ENCODE results near the gene PIP4K2B.

The PIP4K2B gene

GRCh38 chr17:38729886-38730525 lies 69.3 kb downstream of the PIP4K2B start, which contains the start of gene CISD3:
TSS of gene CISD3 (plus strand) at chr17:38730341. CDS start at chr17:38730359, 18 bp downstream.
- Histone ChIP-seq H3K79me1 (ENCODE audit: low read length) (peaks cover 8% of the 10 kb centered on the region), H2BK12ac (ENCODE audit: low read length) (peak within 1 kb of the TSS; percentile 32), H4K8ac (ENCODE audit: low read depth, low read length) (peak within 1 kb of the TSS; percentile 94), H2BK5ac (ENCODE audit: low read depth, low read length, poor library complexity) (peak within 1 kb of the TSS; percentile 16), H2AK5ac (ENCODE audit: low read length) (peak within 1 kb of the TSS; percentile 87), H3K14ac (ENCODE audit: low read length) (peak within 1 kb of the TSS; percentile 94), H4K12ac (ENCODE audit: low read depth, low read length) (peak within 1 kb of the TSS; percentile 96), H3K23ac (ENCODE audit: low read length) (no peak within 1 kb of the TSS), H3K27me3 (ENCODE audit: insufficient read depth, low read length) (no peaks in the 10 kb centered on the region), H3K18ac (ENCODE audit: low read length) (peak within 1 kb of the TSS; percentile 96), H3K4ac (ENCODE audit: low read depth, low read length) (peak within 1 kb of the TSS; percentile 74), H3K9me3 (ENCODE audit: insufficient read depth, low read depth, low read length) (no peaks in the 10 kb centered on the region), H3K9ac (ENCODE audit: low read length) (peak within 1 kb of the TSS; percentile 44), H3K4me1 (ENCODE audit: control insufficient read depth in 1 of 2, insufficient read depth in 2 of 2, low read length in 2 of 2) (peaks cover 0 to 9% of the 10 kb centered on the region in 2 experiments), H2AFZ (ENCODE audit: insufficient read depth, low read length, poor library complexity) (peak within 1 kb of the TSS; percentile 92), H4K91ac (ENCODE audit: low read depth, low read length) (peak within 1 kb of the TSS; percentile 85), H3K4me3 (ENCODE audit: low read depth, low read length) (peak within 1 kb of the TSS; percentile 74), H3K27ac (ENCODE audit: low read depth, low read length) (peak within 1 kb of the TSS; percentile 63), H3K36me3 (ENCODE audit: control insufficient read depth in 1 of 2, insufficient read depth in 2 of 2, low read length in 2 of 2) (peaks cover 20 to 24% of the 10 kb centered on the region in 2 experiments), H3K79me2 (ENCODE audit: control insufficient read depth, insufficient read depth, low read length, poor library complexity) (peaks cover 6% of the 10 kb centered on the region), H3K4me2 (ENCODE audit: low read length) (peak within 1 kb of the TSS; percentile 97), H2BK120ac (ENCODE audit: insufficient read depth, low read length, poor library complexity) (peak within 1 kb of the TSS; percentile 70)
- DNase-seq, result peak; percentile 77 to 89
- no CpG with 5 or more reads among the region's 92 CpGs for WGBS (ENCODE audit: extremely low coverage, insufficient coverage, insufficient read length)

- H3K36me3 ChIP-seq (ENCODE audit: control insufficient read depth in 1 of 2, insufficient read depth in 2 of 2, low read length in 2 of 2), result peaks cover 25 to 26% of the 10 kb centered on the region in 2 experiments
- H3K4me3 ChIP-seq (ENCODE audit: low read depth, low read length), result peak overlapping the region; percentile 74
- H3K9ac ChIP-seq (ENCODE audit: low read length), result peak overlapping the region; percentile 35
- H3K4me2 ChIP-seq (ENCODE audit: low read length), result peak overlapping the region; percentile 97
- H3K79me1 ChIP-seq (ENCODE audit: low read length), result peaks cover 8% of the 10 kb centered on the region
- no peaks in the 10 kb centered on the region for H3K9me3 ChIP-seq (ENCODE audit: insufficient read depth, low read depth, low read length)
- H3K4me1 ChIP-seq (ENCODE audit: control insufficient read depth in 1 of 2, insufficient read depth in 2 of 2, low read length in 2 of 2), result peaks cover 0 to 9% of the 10 kb centered on the region in 2 experiments
- peaks cover 6% of the 10 kb centered on the region for H3K79me2 ChIP-seq (ENCODE audit: control insufficient read depth, insufficient read depth, low read length, poor library complexity)
- H3K18ac ChIP-seq (ENCODE audit: low read length), result peak overlapping the region; percentile 96
- peak overlapping the region; percentile 32 for H2BK12ac ChIP-seq (ENCODE audit: low read length)
- H2BK5ac ChIP-seq (ENCODE audit: low read depth, low read length, poor library complexity), result no peak overlapping the region
- peak overlapping the region; percentile 87 for H2AK5ac ChIP-seq (ENCODE audit: low read length)
- H4K91ac ChIP-seq (ENCODE audit: low read depth, low read length), result peak overlapping the region; percentile 85
- peak overlapping the region; percentile 5 for H3K27ac ChIP-seq (ENCODE audit: low read depth, low read length)
- H3K4ac ChIP-seq (ENCODE audit: low read depth, low read length), result peak overlapping the region; percentile 74
- peak overlapping the region; percentile 94 for H4K8ac ChIP-seq (ENCODE audit: low read depth, low read length)
- peak overlapping the region; percentile 96 for H4K12ac ChIP-seq (ENCODE audit: low read depth, low read length)
- no peak overlapping the region for H3K23ac ChIP-seq (ENCODE audit: low read length)
- no CpG with 5 or more reads among the region's 14 CpGs for WGBS (ENCODE audit: extremely low coverage, insufficient coverage, insufficient read length)
- no peaks in the 10 kb centered on the region for H3K27me3 ChIP-seq (ENCODE audit: insufficient read depth, low read length)
- DNase-seq, result peak in 1 of 2 donors; percentile 11
- H3K14ac ChIP-seq (ENCODE audit: low read length), result peak overlapping the region; percentile 94
- H2AFZ ChIP-seq (ENCODE audit: insufficient read depth, low read length, poor library complexity), result peak overlapping the region; percentile 92
- H2BK120ac ChIP-seq (ENCODE audit: insufficient read depth, low read length, poor library complexity), result peak overlapping the region; percentile 70
Measured at GRCh38 chr17:38729368-38729885, 69.9 kb downstream of the PIP4K2B start.

GRCh38 chr17:38728290-38728831 lies 71.0 kb downstream of the PIP4K2B start:
- no peak overlapping the region for H4K12ac ChIP-seq (ENCODE audit: low read depth, low read length)
- no CpG with 5 or more reads among the region's 8 CpGs for WGBS (ENCODE audit: extremely low coverage, insufficient coverage, insufficient read length)
- H3K27ac ChIP-seq (ENCODE audit: low read depth, low read length), result no peak overlapping the region
- H2AFZ ChIP-seq (ENCODE audit: insufficient read depth, low read length, poor library complexity), result no peak overlapping the region
- peaks cover 18% of the 10 kb centered on the region in 2 experiments for H3K36me3 ChIP-seq (ENCODE audit: control insufficient read depth in 1 of 2, insufficient read depth in 2 of 2, low read length in 2 of 2)
- H3K4me1 ChIP-seq (ENCODE audit: control insufficient read depth in 1 of 2, insufficient read depth in 2 of 2, low read length in 2 of 2), result peaks cover 0 to 9% of the 10 kb centered on the region in 2 experiments
- H3K18ac ChIP-seq (ENCODE audit: low read length), result no peak overlapping the region
- no peaks in the 10 kb centered on the region for H3K27me3 ChIP-seq (ENCODE audit: insufficient read depth, low read length)
- no peak overlapping the region for H3K23ac ChIP-seq (ENCODE audit: low read length)
- H4K91ac ChIP-seq (ENCODE audit: low read depth, low read length), result no peak overlapping the region
- no peak overlapping the region for H3K9ac ChIP-seq (ENCODE audit: low read length)
- H3K79me1 ChIP-seq (ENCODE audit: low read length), result peaks cover 8% of the 10 kb centered on the region
- no peak overlapping the region for H3K4me2 ChIP-seq (ENCODE audit: low read length)
- H3K14ac ChIP-seq (ENCODE audit: low read length), result no peak overlapping the region
- H2BK5ac ChIP-seq (ENCODE audit: low read depth, low read length, poor library complexity), result no peak overlapping the region
- no peak for DNase-seq
- H4K8ac ChIP-seq (ENCODE audit: low read depth, low read length), result no peak overlapping the region
- no peak overlapping the region for H3K4ac ChIP-seq (ENCODE audit: low read depth, low read length)
- no peak overlapping the region for H2BK12ac ChIP-seq (ENCODE audit: low read length)
- H2AK5ac ChIP-seq (ENCODE audit: low read length), result no peak overlapping the region
- no peaks in the 10 kb centered on the region for H3K9me3 ChIP-seq (ENCODE audit: insufficient read depth, low read depth, low read length)
- peak overlapping the region; percentile 9 for H3K4me3 ChIP-seq (ENCODE audit: low read depth, low read length)
- no peak overlapping the region for H2BK120ac ChIP-seq (ENCODE audit: insufficient read depth, low read length, poor library complexity)
- H3K79me2 ChIP-seq (ENCODE audit: control insufficient read depth, insufficient read depth, low read length, poor library complexity), result peaks cover 6% of the 10 kb centered on the region

- Histone ChIP-seq H2BK5ac (ENCODE audit: low read depth, low read length, poor library complexity) (no peak overlapping the region), H4K91ac (ENCODE audit: low read depth, low read length) (no peak overlapping the region), H2BK12ac (ENCODE audit: low read length) (no peak overlapping the region), H3K27me3 (ENCODE audit: insufficient read depth, low read length) (no peaks in the 10 kb centered on the region), H4K8ac (ENCODE audit: low read depth, low read length) (no peak overlapping the region), H2BK120ac (ENCODE audit: insufficient read depth, low read length, poor library complexity) (no peak overlapping the region), H3K4me2 (ENCODE audit: low read length) (no peak overlapping the region), H3K79me1 (ENCODE audit: low read length) (peaks cover 8% of the 10 kb centered on the region), H3K23ac (ENCODE audit: low read length) (no peak overlapping the region), H3K9ac (ENCODE audit: low read length) (no peak overlapping the region), H3K36me3 (ENCODE audit: control insufficient read depth in 1 of 2, insufficient read depth in 2 of 2, low read length in 2 of 2) (peaks cover 17% of the 10 kb centered on the region in 2 experiments), H3K14ac (ENCODE audit: low read length) (no peak overlapping the region), H3K18ac (ENCODE audit: low read length) (no peak overlapping the region), H2AFZ (ENCODE audit: insufficient read depth, low read length, poor library complexity) (no peak overlapping the region), H4K12ac (ENCODE audit: low read depth, low read length) (no peak overlapping the region), H3K79me2 (ENCODE audit: control insufficient read depth, insufficient read depth, low read length, poor library complexity) (peaks cover 6% of the 10 kb centered on the region), H3K27ac (ENCODE audit: low read depth, low read length) (no peak overlapping the region), H3K9me3 (ENCODE audit: insufficient read depth, low read depth, low read length) (no peaks in the 10 kb centered on the region), H2AK5ac (ENCODE audit: low read length) (no peak overlapping the region), H3K4me3 (ENCODE audit: low read depth, low read length) (no peak overlapping the region), H3K4ac (ENCODE audit: low read depth, low read length) (no peak overlapping the region), H3K4me1 (ENCODE audit: control insufficient read depth in 1 of 2, insufficient read depth in 2 of 2, low read length in 2 of 2) (peaks cover 0 to 9% of the 10 kb centered on the region in 2 experiments)
- WGBS (ENCODE audit: extremely low coverage, insufficient coverage, insufficient read length), result no CpG with 5 or more reads among the region's 5 CpGs
- DNase-seq, result peak in 1 of 2 donors; percentile 10
Measured at GRCh38 chr17:38727736-38728135, 71.6 kb downstream of the PIP4K2B start.
